Heart left ventricle (tissue), 16 donors: Measurements from ENCODE around the gene KLRG1. TPM values are rescaled to one million over a fixed set of nuclear protein-coding genes. Genes with fewer than 3 reads are reported as not detected.

Experiments used
- ATAC-seq, 4 donors: fragments of 200-7000 bp; cut with Tn5 transposase; one replicate each; pipeline ENCODE4 v1.9.1; 2020 to 2022; ENCODE audit warnings: moderate library complexity in 4 of 4, mild to moderate bottlenecking in 3 of 4, moderate number of reproducible peaks in 1 of 4
- DNase-seq, 5 donors: peaks; one replicate each; pipeline ENCODE4 v3.0.0-alpha.2; 2020
- H3K27ac ChIP-seq, 12 donors: fragments of 200-600 bp; sonication (generic) in 4 of 12; one replicate each; pipeline versions ENCODE4 v1.5.0 to v1.8.0; 2016 to 2022; ENCODE audit warnings: mild to moderate bottlenecking in 2 of 12
- H3K27me3 ChIP-seq, 9 donors: fragments of 200-600 bp; sonication (generic) in 2 of 9; one replicate each; pipeline versions ENCODE4 v1.5.1 to v1.8.0; 2016 to 2022; ENCODE audit warnings: mild to moderate bottlenecking in 3 of 9
- H3K36me3 ChIP-seq, 9 donors: fragments of 200-600 bp; sonication (generic) in 2 of 9; one replicate each; pipeline versions ENCODE4 v1.5.0 to v1.8.0; 2018 to 2022; ENCODE audit warnings: mild to moderate bottlenecking in 2 of 9
- H3K4me1 ChIP-seq, 12 donors: fragments of 200-600 bp; sonication (generic) in 4 of 12; one replicate each; pipeline versions ENCODE4 v1.5.0 to v1.8.0; 2016 to 2022; ENCODE audit warnings: mild to moderate bottlenecking in 3 of 12
- H3K4me3 ChIP-seq, 12 donors: fragments of 200-600 bp; sonication (generic) in 4 of 12; one replicate each; pipeline versions ENCODE4 v1.5.0 to v1.8.0; 2017 to 2022; ENCODE audit warnings: mild to moderate bottlenecking in 9 of 12, moderate library complexity in 4 of 12
- H3K9me3 ChIP-seq, 12 donors: fragments of 200-600 bp; sonication (generic) in 4 of 12; one replicate each; pipeline versions ENCODE4 v1.5.0 to v1.8.0; 2016 to 2022; ENCODE audit warnings: mild to moderate bottlenecking in 1 of 12
- CTCF ChIP-seq, 12 donors: fragments of 200-600 bp; sonication (generic) in 4 of 12; IDR thresholded peaks; one replicate each; pipeline versions ENCODE4 v1.5.0 to v1.8.0; 2018 to 2022; ENCODE audit warnings: antibody characterized with exemption in 12 of 12, mild to moderate bottlenecking in 5 of 12
- POLR2A ChIP-seq, 2 donors: fragments of 450-650 bp; IDR thresholded peaks; one replicate each; pipeline ENCODE4 v1.6.1; 2017; ENCODE audit warnings: antibody characterized with exemption in 2 of 2, mild to moderate bottlenecking in 2 of 2, moderate library complexity in 2 of 2
- WGBS, 4 donors: extraction: QIAGEN DNeasy Blood & Tissue Kit in 2 of 4; methylation state at CpG; one replicate each; pipeline versions ENCODE4 v1.1.5 to v1.1.7; 2013 to 2018; 5-methylcytosine and 5-hydroxymethylcytosine counted together
- intact Hi-C, 10 donors: fragments of 100-400 bp; cut with DNase I; formaldehyde crosslinking; loops; one replicate each; pipeline versions ENCODE4 v1.11.1 to v1.14.2; 2022
- polyA plus RNA-seq, 2 donors: library from polyadenylated mRNA; stranded (reverse); fragments of 200-250 nt; gene quantifications; one replicate each; pipeline ENCODE4 v1.2.3, GENCODE V29; 2013
- total RNA-seq, 9 donors: library from RNA; depleted of rRNA in 2 of 9; stranded (reverse); fragments of >200 nt in 2 of 9; fragmentation: NEBNext Ultra II Directional in 3 of 9; extraction: Animal tissue kit (Norgen Biotek cat#: 25700) in 3 of 9; gene quantifications; one replicate each; pipeline versions ENCODE4 v1.1.0 to v1.2.4, GENCODE V29; 2016 to 2023
- donor health status: ischemic (EF 13 %, LVEDD 7.1; RV severe dilation, severe dysfunction).
- donor health status: healthy with polysubstance abuse.
- donor health status: DM: no; HTN: yes; CAD: no.
- donor health status: DM: no; HTN: no; CAD: no.
- donor health status: ischemic (EF 25% LVEDD 6.9; RV normal size, moderate dysfunction).
- donor health status: ischemic (EF 25% LVEDD 5.7; RV mildly dilated, moderate dysfunction).
- donor health status: healthy.
- donor health status: DM: yes; HTN: yes; CAD: no.
- donor health status: ischemic (EF 35%, LVEDD 5.7; RV mildly dilated, moderate dysfunction).
- donor health status: nonischemic (EF 11% LVEDD 7.7; RV severe dilation, severe dysfunction).
- donor health status: DM: yes; HTN: yes; CAD: no.
- donor health status: PGD.
- donor health status: ischemic (EF 29% LVEDD 5.4; RV normal size, mild dysfunction).
- donor health status: nonischemic (EF 23%, LVEDD 6.1; RV moderate dilation, normal function).

The KLRG1 gene
- total and polyA plus RNA-seq, 11 donors = 2.6 to 9.1 (median 4.1) TPM; not detected in 1

- no peak for TF ChIP-seq CTCF (IDR thresholded peaks at IDR 0.05)
- no peak for TF ChIP-seq POLR2A (IDR thresholded peaks at IDR 0.05)
- Histone ChIP-seq H3K4me1 (peaks cover 0 to 50% (median 20%) of the 10 kb centered on the region in 12 donors), H3K27ac (no peak overlapping the region), H3K9me3 (peaks cover 0 to 2% (median 0%) of the 10 kb centered on the region in 12 donors), H3K27me3 (no peaks in the 10 kb centered on the region), H3K36me3 (peaks cover 0 to 44% (median 35%) of the 10 kb centered on the region in 9 donors), H3K4me3 (peak overlapping the region in 4 of 12 donors; percentile 19 to 90 (median 73))
- no peak for ATAC-seq
- DNase-seq = no peak
- intact Hi-C loops = loop anchor here in 2 of 10 donors (2.0 kb wide), 2 partner anchors 33 to 91 kb away; partner anchors contain the start of gene PHC1 (in 1 of the 2)
Observed at GRCh38 chr12:8947737-8948136, 41.6 kb upstream of the KLRG1 start.

- peaks cover 0 to 57% (median 20%) of the 10 kb centered on the region in 12 donors for H3K4me1 ChIP-seq
- DNase-seq (no peak), ATAC-seq (no peak)
- H3K9me3 ChIP-seq = peaks cover 0 to 9% (median 0%) of the 10 kb centered on the region in 12 donors
- H3K27me3 ChIP-seq = no peaks in the 10 kb centered on the region
- TF ChIP-seq CTCF (IDR thresholded peaks at IDR 0.05) = no peak
- no peak for TF ChIP-seq POLR2A (IDR thresholded peaks at IDR 0.05)
- WGBS, 4 donors = 1 to 2% (median 1%) methylated on average over 13 to 15 of the region's 15 CpGs
- H3K4me3 ChIP-seq = peak overlapping the region; percentile 52 to 96 (median 82)
- H3K36me3 ChIP-seq = peaks cover 0 to 33% (median 24%) of the 10 kb centered on the region in 9 donors
- intact Hi-C loops = loop anchor here in 2 of 10 donors (2.0 kb wide), 2 partner anchors 34 to 90 kb away; partner anchors contain the start of gene PHC1 (in 1 of the 2)
- H3K27ac ChIP-seq = peak overlapping the region; percentile 93 to 99 (median 98)
Observed at GRCh38 chr12:8948701-8949341, 40.5 kb upstream of the KLRG1 start.

- peaks cover 0 to 9% (median 0%) of the 10 kb centered on the region in 12 donors for H3K9me3 ChIP-seq
- peaks cover 0 to 57% (median 20%) of the 10 kb centered on the region in 12 donors for H3K4me1 ChIP-seq
- no peaks in the 10 kb centered on the region for H3K27me3 ChIP-seq
- H3K27ac ChIP-seq = peak within 1 kb of the TSS; percentile 93 to 99 (median 98)
- DNase-seq = peak; percentile 94 to 96 (median 95)
- intact Hi-C loops = loop anchor here (1.0 to 5.0 kb wide), 8 partner anchors 35 to 91 kb away; partner anchors contain the start of gene PHC1 (in 2 of the 10)
- H3K36me3 ChIP-seq = peaks cover 0 to 25% (median 17%) of the 10 kb centered on the region in 9 donors
- ATAC-seq = peak; percentile 94 to 97 (median 96)
- peak within 1 kb of the TSS; percentile 52 to 96 (median 82) for H3K4me3 ChIP-seq
- TF ChIP-seq CTCF (IDR thresholded peaks at IDR 0.05) = peak; percentile 38 to 83 (median 59)
- TF ChIP-seq POLR2A (IDR thresholded peaks at IDR 0.05) = peak in 1 of 2 donors; percentile 71
- 0 to 1% (median 0%) methylated on average over 58 to 66 of the region's 66 CpGs for WGBS, 4 donors
Observed at GRCh38 chr12:8949342-8950220, 39.8 kb upstream of the KLRG1 start, which contains the start of gene M6PR. Gene M6PR, minus strand, starts transcription at chr12:8949645. Its CDS starts 3,241 bp downstream, at chr12:8946404.
